Measurements from ENCODE around the gene NCDN. TPM values are rescaled to one million over a fixed set of nuclear protein-coding genes. Genes with fewer than 3 reads are reported as not detected.
A peak's percentile ranks its signal among the peaks of the same experiment; 100 is the strongest.

Gene NCDN
- total and polyA plus RNA-seq, 2 experiments from 2014 or later: 19.6 to 25.7 TPM

- Histone ChIP-seq H3K4me2 (no peak overlapping the region), H3K36me3 (replicated peaks; ENCODE audit: insufficient read depth, low read depth) (no peaks in the 10 kb centered on the region), H3K9me2 (replicated peaks; ENCODE audit: insufficient read depth) (no peaks in the 10 kb centered on the region), H4K20me1 (ENCODE audit: insufficient read depth, poor library complexity, severe bottlenecking) (peaks cover 15% of the 10 kb centered on the region), H2AFZ (no peak overlapping the region), H3K9me3 (ENCODE audit: low read depth) (no peaks in the 10 kb centered on the region), H3K79me2 (peaks cover 90% of the 10 kb centered on the region), H3K4me1 (ENCODE audit: insufficient read depth) (no peaks in the 10 kb centered on the region), H3K4me3 (no peak overlapping the region), H3K27ac (no peak overlapping the region), H3K27me3 (no peaks in the 10 kb centered on the region)
- no peak for DNase-seq (ENCODE audit: low spot score)
- WGBS (ENCODE audit: low lambda C conversion rate, missing lambda C conversion rate): 100% methylated on average over 2 of the region's 2 CpGs
- TF ChIP-seq CTCF (IDR thresholded peaks at IDR 0.05; ENCODE audit: poor library complexity) (no peak), EZH2 (IDR thresholded peaks at IDR 0.05; ENCODE audit: borderline replicate concordance) (no peak), EZH2phosphoT487 (IDR thresholded peaks at IDR 0.05; ENCODE audit: low read depth, severe bottlenecking, unreplicated experiment) (no peak)
Observed at GRCh38 chr1:35511305-35511704, 46.3 kb upstream of the NCDN start.

- no peak overlapping the region for H3K4me2 ChIP-seq
- peaks cover 72% of the 10 kb centered on the region for H3K79me2 ChIP-seq
- no peak overlapping the region for H2AFZ ChIP-seq
- H3K27me3 ChIP-seq: no peaks in the 10 kb centered on the region
- no peaks in the 10 kb centered on the region for H4K20me1 ChIP-seq (ENCODE audit: insufficient read depth, poor library complexity, severe bottlenecking)
- H3K36me3 ChIP-seq (replicated peaks; ENCODE audit: insufficient read depth, low read depth): no peaks in the 10 kb centered on the region
- no peak overlapping the region for H3K4me3 ChIP-seq
- peaks cover 3% of the 10 kb centered on the region for H3K4me1 ChIP-seq (ENCODE audit: insufficient read depth)
- peaks cover 9% of the 10 kb centered on the region for H3K9me3 ChIP-seq (ENCODE audit: low read depth)
- TF ChIP-seq CTCF (IDR thresholded peaks at IDR 0.05; ENCODE audit: poor library complexity) (no peak), EZH2 (IDR thresholded peaks at IDR 0.05; ENCODE audit: borderline replicate concordance) (no peak), EZH2phosphoT487 (IDR thresholded peaks at IDR 0.05; ENCODE audit: low read depth, severe bottlenecking, unreplicated experiment) (no peak)
- DNase-seq (ENCODE audit: low spot score): no peak
- no peaks in the 10 kb centered on the region for H3K9me2 ChIP-seq (replicated peaks; ENCODE audit: insufficient read depth)
- H3K27ac ChIP-seq: no peak overlapping the region
- WGBS (ENCODE audit: low lambda C conversion rate, missing lambda C conversion rate): 99% methylated on average over 3 of the region's 3 CpGs
Observed at GRCh38 chr1:35518183-35518582, 39.4 kb upstream of the NCDN start.

- peaks cover 3% of the 10 kb centered on the region for H3K4me1 ChIP-seq (ENCODE audit: insufficient read depth)
- H2AFZ ChIP-seq: no peak overlapping the region
- H3K27ac ChIP-seq: no peak overlapping the region
- H3K4me3 ChIP-seq: no peak overlapping the region
- peaks cover 9% of the 10 kb centered on the region for H3K9me3 ChIP-seq (ENCODE audit: low read depth)
- WGBS (ENCODE audit: low lambda C conversion rate, missing lambda C conversion rate): 77% methylated on average over 2 of the region's 2 CpGs
- no peak for DNase-seq (ENCODE audit: low spot score)
- H3K79me2 ChIP-seq: peaks cover 61% of the 10 kb centered on the region
- H4K20me1 ChIP-seq (ENCODE audit: insufficient read depth, poor library complexity, severe bottlenecking): no peaks in the 10 kb centered on the region
- no peaks in the 10 kb centered on the region for H3K27me3 ChIP-seq
- TF ChIP-seq EZH2phosphoT487 (IDR thresholded peaks at IDR 0.05; ENCODE audit: low read depth, severe bottlenecking, unreplicated experiment) (no peak), EZH2 (IDR thresholded peaks at IDR 0.05; ENCODE audit: borderline replicate concordance) (no peak), CTCF (IDR thresholded peaks at IDR 0.05; ENCODE audit: poor library complexity) (no peak)
- no peaks in the 10 kb centered on the region for H3K36me3 ChIP-seq (replicated peaks; ENCODE audit: insufficient read depth, low read depth)
- no peaks in the 10 kb centered on the region for H3K9me2 ChIP-seq (replicated peaks; ENCODE audit: insufficient read depth)
- H3K4me2 ChIP-seq: no peak overlapping the region
Observed at GRCh38 chr1:35519432-35519831, 38.2 kb upstream of the NCDN start.

- no peak for DNase-seq (ENCODE audit: low spot score)
- peaks cover 1% of the 10 kb centered on the region for H3K9me3 ChIP-seq (ENCODE audit: low read depth)
- H3K4me3 ChIP-seq: no peak overlapping the region
- H3K4me2 ChIP-seq: no peak overlapping the region
- peaks cover 3% of the 10 kb centered on the region for H3K4me1 ChIP-seq (ENCODE audit: insufficient read depth)
- H4K20me1 ChIP-seq (ENCODE audit: insufficient read depth, poor library complexity, severe bottlenecking): no peaks in the 10 kb centered on the region
- TF ChIP-seq EZH2phosphoT487 (IDR thresholded peaks at IDR 0.05; ENCODE audit: low read depth, severe bottlenecking, unreplicated experiment) (no peak), EZH2 (IDR thresholded peaks at IDR 0.05; ENCODE audit: borderline replicate concordance) (no peak), CTCF (IDR thresholded peaks at IDR 0.05; ENCODE audit: poor library complexity) (no peak)
- H2AFZ ChIP-seq: no peak overlapping the region
- peak overlapping the region; percentile 7 for H3K27ac ChIP-seq
- H3K36me3 ChIP-seq (replicated peaks; ENCODE audit: insufficient read depth, low read depth): no peaks in the 10 kb centered on the region
- peaks cover 25% of the 10 kb centered on the region for H3K79me2 ChIP-seq
- H3K27me3 ChIP-seq: no peaks in the 10 kb centered on the region
- WGBS (ENCODE audit: low lambda C conversion rate, missing lambda C conversion rate): 64% methylated on average over 2 of the region's 2 CpGs
- H3K9me2 ChIP-seq (replicated peaks; ENCODE audit: insufficient read depth): no peaks in the 10 kb centered on the region
Observed at GRCh38 chr1:35524106-35524505, 33.5 kb upstream of the NCDN start.
